Bronchial epithelial cell (primary cell): Measurements from ENCODE around the gene RIPOR2. TPM values are rescaled to one million over a fixed set of nuclear protein-coding genes. Genes with fewer than 3 reads are reported as not detected.

Experiments used
- DNase-seq: peaks from one replicate; pipeline ENCODE4 v3.0.0-alpha.2; 2010; ENCODE audit warnings: low read depth
- FAIRE-seq: peaks from 2 replicates; lab custom pipeline; 2011; peaks lifted over from hg19 to GRCh38; lab: Jason Lieb, UNC
- H3K27me3 ChIP-seq: 2 replicates; pipeline ENCODE4 v1.5.1; 2011; ENCODE audit warnings: low read length; ENCODE audit not compliant: control insufficient read depth, insufficient read depth
- H3K36me3 ChIP-seq: 2 replicates; pipeline ENCODE4 v1.5.1; 2011; ENCODE audit warnings: low read length; ENCODE audit not compliant: control insufficient read depth, insufficient read depth
- H3K4me3 ChIP-seq: 2 replicates; pipeline ENCODE4 v1.5.1; 2011; ENCODE audit warnings: mild to moderate bottlenecking, low read depth, low read length, control low read depth
- CTCF ChIP-seq: IDR thresholded peaks from 2 replicates; pipeline ENCODE4 v1.5.1; 2011; ENCODE audit warnings: mild to moderate bottlenecking, moderate library complexity, low read length, control low read depth, inconsistent platforms; ENCODE audit not compliant: insufficient read depth, severe bottlenecking
- total RNA-seq: library from RNA; depleted of rRNA; stranded (reverse); fragments of >200 nt; gene quantifications from 2 replicates; pipeline ENCODE4 v1.2.1, GENCODE V29; 2014

Gene RIPOR2
- total RNA-seq, 1 donor from 2014 or later: under 0.01 TPM

GRCh38 chr6:24832794-24833193 lies 103.0 kb downstream of the RIPOR2 start:
- peaks cover 1% of the 10 kb centered on the region for H3K27me3 ChIP-seq
- H3K4me3 ChIP-seq: no peak overlapping the region
- no peaks in the 10 kb centered on the region for H3K36me3 ChIP-seq
- DNase-seq (no peak), FAIRE-seq (no peak)
- no peak for TF ChIP-seq CTCF

DNA sequence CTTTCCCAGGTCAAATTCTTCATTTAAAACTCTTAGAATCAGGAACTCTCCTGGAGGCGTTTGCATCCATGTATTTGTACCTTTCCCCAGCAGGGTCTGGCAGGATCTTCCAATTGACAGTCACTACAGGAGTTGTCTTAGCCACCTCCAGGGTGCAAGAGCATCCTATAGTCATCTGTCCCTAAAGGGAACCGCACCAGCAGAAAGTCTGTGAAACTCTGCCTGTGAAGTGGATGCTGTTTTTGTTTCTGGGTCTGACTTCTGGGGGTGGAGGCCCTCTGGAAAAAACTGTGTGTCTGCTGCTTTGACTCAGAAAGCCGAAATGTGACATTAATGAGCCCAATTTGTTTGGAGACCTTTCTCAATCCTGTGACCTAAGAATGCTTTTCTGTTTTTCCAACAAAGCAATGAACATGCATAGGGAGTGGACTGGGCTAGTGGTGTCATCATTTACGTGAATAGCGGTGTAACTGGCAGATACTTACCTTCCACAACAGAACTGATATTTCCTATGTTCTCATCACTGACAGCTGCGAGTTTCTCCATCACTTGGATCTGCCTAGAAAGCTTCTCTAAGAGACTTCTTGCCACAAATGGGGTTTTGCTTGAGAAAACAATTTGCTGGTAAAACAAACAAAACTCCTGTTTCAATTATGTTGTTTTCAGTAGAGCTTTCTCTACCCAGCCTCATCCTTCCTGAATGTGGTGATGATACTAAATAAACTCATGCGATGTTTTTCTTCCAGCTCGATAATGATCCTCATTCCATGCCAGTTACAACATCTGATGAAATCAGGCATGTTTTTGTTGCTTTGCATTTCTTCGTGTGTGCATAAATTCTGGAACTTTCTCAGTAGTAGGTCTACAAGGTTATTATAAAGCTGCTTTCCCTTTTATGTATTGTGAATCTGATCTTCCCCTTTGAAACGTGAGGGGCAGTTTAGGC lies 103.7 kb downstream of the RIPOR2 start:
- FAIRE-seq: no peak
- no peaks in the 10 kb centered on the region for H3K36me3 ChIP-seq
- TF ChIP-seq CTCF: no peak
- peaks cover 1% of the 10 kb centered on the region for H3K27me3 ChIP-seq
- no peak for DNase-seq
- H3K4me3 ChIP-seq: no peak overlapping the region

DNA sequence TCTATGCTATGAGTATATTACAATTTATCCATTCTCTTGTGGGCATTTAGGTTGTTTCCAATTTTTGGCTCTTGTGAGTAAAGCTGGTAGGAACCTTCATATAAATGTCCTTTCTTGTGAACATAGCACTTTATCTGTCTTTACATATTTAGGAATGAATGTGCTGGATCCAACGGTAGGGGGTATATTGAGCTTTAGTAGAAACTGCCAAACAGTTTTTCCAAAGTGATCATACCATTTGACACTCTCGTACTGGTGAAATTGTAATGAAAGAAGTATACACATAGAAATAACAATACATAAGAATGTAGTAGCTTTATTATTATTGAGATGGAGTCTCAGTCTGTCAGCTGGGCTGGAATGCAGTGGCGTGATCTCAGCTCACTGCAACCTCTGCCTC lies 106.1 kb downstream of the RIPOR2 start:
- H3K27me3 ChIP-seq: no peaks in the 10 kb centered on the region
- no peak overlapping the region for H3K4me3 ChIP-seq
- H3K36me3 ChIP-seq: no peaks in the 10 kb centered on the region
- DNase-seq (no peak), FAIRE-seq (no peak)
- TF ChIP-seq CTCF: no peak

DNA sequence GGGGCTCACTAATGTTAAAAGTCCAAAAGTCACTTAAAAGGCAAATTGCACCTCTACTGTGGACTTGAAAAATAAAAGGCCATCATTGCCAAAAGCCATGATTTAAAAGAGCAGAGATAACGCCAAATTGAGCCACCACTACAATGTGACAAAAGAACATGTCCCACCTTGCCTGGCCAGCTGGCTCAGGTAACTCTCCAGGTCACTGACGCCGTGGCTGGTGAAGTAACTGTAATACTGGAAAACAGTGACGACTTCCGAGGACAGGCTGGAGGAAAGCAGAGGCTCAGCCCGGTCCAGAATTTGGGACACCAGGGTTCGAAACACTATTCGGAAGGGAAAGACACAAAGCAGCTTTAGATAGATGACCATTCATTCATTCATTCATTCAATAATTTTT lies 107.8 kb downstream of the RIPOR2 start:
- FAIRE-seq (no peak), DNase-seq (no peak)
- H3K36me3 ChIP-seq: no peaks in the 10 kb centered on the region
- no peaks in the 10 kb centered on the region for H3K27me3 ChIP-seq
- TF ChIP-seq CTCF: no peak
- H3K4me3 ChIP-seq: no peak overlapping the region

GRCh38 chr6:24827162-24827561 lies 108.6 kb downstream of the RIPOR2 start:
- FAIRE-seq (no peak), DNase-seq (peak; percentile 80)
- no peak overlapping the region for H3K4me3 ChIP-seq
- TF ChIP-seq CTCF: peak; percentile 21
- H3K36me3 ChIP-seq: no peaks in the 10 kb centered on the region
- H3K27me3 ChIP-seq: no peaks in the 10 kb centered on the region
